GM18511 (cell line): Measurements from ENCODE around the gene TUFM.
"Not testable (repeated sequence)": the region's sequence is repeated elsewhere in the genome, so short reads cannot be mapped to it uniquely, and the experiment has no call there.

ENCODE experiments used
- ATAC-seq: cut with Tn5 transposase; IDR thresholded peaks from one replicate; pipeline ENCODE4 v1.9.1; 2021; ENCODE audit warnings: mild to moderate bottlenecking, moderate library complexity; ENCODE audit not compliant: unreplicated experiment

TUFM gene

GRCh38 chr16:28846080-28846932 lies at the start of gene TUFM:
TSS of gene TUFM (minus strand) at chr16:28846348. CDS start at chr16:28846269, 79 bp downstream.
- ATAC-seq: peak; percentile 94

GRCh38 chr16:28895609-28896008 lies 49.5 kb upstream of the TUFM start:
- ATAC-seq: no peak

DNA sequence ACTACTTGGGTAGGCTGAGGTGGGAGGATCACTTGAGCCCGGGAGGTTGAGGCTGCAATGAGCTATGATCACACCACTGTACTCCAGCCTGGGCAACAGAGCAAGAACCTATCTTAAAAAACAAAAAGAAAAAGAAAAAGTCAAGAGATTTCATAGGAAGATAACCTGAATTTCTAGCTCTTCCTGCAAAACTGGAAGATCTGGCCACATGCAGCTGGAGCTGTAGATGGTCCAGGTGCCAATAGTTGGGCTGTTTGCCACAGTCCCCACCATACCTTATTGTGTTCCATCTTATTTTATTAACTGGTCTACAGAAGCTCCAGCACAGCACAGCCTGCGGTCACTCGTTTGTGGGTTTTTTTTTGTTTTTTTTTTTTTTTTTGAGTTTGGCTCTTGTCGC lies 47.1 kb upstream of the TUFM start:
- ATAC-seq: no peak

DNA sequence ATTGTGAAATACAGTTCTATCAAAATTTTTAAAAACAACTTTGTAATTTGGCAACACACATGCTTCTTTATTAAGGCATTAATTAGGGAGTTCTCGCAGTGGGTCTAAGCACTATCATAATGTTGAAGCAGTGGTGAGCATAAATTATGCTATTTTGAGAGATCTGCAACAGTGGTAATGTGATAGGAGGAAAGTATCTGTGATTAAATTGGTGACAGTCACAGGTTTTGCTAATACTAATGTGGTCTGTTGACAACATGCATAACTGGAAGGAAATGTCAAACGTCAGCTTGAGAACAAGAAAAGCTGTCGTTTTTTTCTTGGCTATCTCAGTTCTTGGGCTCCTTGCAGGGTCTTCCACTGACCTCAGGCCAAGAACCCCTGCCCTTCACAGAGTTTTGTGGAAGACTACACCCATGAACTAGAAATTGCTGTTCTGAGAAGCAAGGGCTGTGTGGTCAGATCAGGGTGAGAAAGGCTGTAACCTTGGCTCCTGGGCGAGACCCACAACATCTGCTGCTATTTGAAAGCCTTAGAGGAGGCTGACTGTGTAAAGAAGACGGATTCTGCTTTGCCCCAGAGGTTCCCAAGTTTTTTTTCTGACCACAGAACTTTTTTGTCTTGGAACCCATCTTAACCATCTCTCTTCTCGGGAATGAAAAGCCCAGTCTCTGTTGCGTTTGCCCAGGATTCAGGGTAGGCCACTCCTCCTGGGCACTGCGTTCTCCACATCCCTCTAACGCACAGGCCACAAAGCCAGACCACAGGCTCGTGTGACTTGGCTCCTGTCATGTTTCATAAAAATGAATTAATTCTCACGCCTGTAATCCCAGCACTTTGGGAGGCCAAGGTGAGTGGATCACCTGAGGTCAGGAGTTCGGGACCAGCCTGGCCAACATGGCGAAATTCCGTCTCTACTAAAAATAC lies 46.1 kb upstream of the TUFM start:
- ATAC-seq: no peak

- not testable (repeated sequence) for ATAC-seq
Measured at GRCh38 chr16:28890355-28890754, 44.2 kb upstream of the TUFM start.

DNA sequence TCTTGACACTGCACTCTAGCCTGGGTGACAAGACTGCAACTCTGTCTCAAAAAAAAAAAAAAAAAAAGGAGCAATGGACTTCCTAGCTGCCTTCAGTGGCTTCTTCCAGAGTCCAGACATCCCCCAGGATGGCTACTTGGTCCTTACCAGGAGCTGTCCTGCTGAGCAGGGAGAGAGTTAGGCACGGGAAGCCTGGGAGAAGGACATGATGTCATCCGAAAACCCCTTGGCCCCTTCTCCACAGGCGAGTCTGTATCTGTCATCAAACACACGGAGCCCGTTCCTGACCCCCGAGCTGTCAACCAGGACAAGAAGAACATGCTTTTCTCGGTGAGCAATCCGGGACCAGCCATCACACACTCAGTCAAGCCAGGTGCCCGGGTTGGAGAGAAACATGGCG lies 40.8 kb upstream of the TUFM start:
- no peak for ATAC-seq

DNA sequence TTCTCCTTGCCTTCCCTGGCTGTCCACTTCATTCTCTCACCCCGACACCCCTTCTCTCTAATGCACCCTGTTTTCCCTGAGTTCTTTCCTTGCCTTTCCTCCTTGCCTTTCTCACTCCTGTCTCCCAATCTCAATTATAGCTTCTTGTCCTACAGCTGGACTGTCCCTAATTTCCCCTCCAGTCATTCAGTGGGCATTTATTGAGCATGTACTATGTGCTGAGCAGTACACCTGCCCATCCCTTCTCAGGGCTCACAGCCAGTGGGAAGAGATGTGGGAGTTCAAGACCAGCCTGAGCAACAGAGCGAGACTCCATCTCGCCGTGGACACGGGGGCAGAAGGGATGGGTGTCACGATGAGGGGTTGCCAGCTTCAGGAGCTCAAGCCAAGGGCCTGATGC lies 37.9 kb upstream of the TUFM start:
- no peak for ATAC-seq

- no peak for ATAC-seq
Measured at GRCh38 chr16:28883221-28883996, 37.3 kb upstream of the TUFM start.

- no peak for ATAC-seq
Measured at GRCh38 chr16:28882551-28883160, 36.5 kb upstream of the TUFM start.

DNA sequence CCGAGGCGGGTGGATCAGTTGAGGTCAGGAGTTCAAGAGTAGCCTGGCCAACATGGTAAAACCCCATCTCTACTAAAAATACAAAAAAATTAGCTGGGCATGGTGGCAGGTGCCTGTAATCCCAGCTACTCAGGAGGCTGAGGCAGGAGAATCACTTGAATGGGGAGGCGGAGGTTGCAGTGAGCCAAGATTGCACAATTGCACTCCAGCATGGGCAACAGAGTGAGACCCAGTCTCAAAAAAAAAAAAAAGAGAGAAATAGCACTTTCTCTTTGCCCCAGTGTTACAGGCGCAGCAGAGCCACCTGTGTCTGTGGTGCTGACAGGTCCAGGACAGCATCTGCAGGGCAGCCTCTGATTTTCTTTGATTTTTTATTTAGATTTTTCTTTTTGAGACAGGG lies 35.4 kb upstream of the TUFM start:
- ATAC-seq: not testable (repeated sequence)

DNA sequence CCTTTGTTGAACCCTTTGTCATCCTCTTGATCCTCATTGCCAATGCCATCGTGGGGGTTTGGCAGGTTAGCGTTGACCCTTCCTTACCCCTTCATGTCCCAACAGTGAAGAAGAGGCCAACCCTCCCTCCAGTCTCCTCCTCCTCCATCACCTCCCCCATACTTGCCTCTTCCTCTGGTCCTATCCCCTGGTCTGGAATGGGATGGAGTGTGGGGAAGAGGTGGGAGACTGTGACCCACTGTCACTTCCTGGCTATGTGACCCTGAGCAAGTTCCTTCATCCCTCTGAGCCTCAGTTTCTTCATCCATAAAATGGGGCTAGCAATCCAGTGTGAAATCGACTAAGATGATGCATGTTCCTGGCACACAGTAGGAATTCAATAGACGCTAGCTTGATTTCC lies 34.8 kb upstream of the TUFM start:
- no peak for ATAC-seq

DNA sequence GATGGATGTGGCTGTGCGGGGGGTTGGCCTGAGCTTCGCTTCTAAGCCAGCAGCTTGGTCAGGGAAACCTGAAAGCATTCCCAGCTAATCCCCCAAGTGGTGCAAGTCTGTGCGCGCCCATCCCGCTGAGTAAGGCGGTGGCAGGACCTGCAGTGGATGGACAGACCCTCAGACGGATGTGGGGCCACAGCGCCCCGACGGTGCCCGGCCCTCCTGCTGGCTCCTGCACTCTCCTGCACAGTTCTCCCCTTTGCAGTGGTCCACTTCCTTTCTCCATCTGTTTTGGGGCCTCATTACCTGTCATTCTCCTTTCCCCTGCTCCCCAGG lies 34.4 kb upstream of the TUFM start:
- ATAC-seq: no peak

- peak; percentile 82 for ATAC-seq
Measured at GRCh38 chr16:28879841-28880588, 33.9 kb upstream of the TUFM start.

DNA sequence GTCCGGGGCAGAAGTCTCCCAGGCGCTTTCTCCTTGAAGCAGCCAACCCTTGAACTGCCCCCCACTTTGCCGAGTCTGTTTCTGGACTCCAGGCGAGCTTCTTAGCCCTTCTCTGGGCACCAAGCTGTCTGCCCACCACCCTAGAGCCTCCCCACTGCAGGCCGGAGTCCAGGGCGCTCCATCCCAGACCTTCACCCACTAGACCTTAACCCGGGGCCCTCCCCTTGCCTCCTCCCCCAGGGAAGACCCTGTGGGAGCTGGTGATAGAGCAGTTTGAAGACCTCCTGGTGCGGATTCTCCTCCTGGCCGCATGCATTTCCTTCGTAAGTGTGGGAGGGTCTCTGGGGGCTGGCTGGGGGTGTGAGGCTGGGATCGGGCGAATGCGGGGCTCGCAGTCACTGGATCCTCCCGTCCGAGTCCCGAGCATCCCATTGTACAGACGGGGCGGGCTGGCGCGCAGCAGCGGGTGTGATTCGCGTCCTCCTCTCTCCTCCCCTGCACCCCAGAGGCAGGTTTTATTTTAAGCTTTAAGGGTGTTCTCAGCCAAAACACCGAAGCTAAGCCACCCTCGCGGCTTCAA lies 33.2 kb upstream of the TUFM start:
- peak; percentile 52 for ATAC-seq

DNA sequence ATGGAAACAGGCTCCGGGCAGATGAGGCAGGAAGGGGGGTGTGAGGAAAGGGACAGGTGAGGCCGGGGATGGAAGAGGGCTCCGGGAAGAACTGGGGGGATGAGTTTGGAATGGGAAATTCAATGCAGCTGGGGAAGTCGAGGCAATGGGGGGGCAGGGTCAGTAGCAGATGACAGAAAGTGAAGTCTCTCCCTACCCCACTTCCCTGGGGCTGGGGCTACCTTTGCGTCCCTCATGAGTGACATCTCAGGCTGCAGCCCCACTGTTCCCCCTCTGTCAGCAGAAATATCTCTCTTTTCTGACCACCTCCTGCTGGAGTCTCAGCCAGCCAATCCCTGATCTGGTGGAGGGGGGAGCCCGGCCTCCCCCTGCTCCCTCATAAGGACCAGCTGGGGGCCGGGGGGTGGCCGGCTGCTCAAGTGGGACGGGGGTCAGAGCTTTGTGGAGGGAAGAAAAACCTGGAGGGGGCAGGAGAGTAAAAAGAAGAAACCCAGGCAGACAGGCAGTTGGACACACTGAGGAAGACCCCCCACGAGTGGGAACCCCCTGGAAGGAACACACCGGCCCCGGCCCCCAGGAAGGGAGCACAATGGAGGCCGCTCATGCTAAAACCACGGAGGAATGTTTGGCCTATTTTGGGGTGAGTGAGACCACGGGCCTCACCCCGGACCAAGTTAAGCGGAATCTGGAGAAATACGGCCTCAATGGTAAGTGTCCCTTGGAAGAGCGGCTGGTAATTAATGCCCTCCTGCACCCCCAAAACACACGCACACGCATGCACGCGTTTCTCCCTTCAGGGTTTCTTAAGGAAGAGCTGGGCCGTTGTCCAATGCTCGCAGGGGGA lies 32.2 kb upstream of the TUFM start, which contains the start of gene ATP2A1:
TSS of gene ATP2A1 (plus strand) at position 406 of the 844 bp plus-strand sequence. CDS start at position 590, 184 bp downstream.
- no peak for ATAC-seq

GRCh38 chr16:28877655-28878000 lies 31.5 kb upstream of the TUFM start:
- no peak for ATAC-seq

- no peak for ATAC-seq
Measured at GRCh38 chr16:28876973-28877654, 31.0 kb upstream of the TUFM start.

DNA sequence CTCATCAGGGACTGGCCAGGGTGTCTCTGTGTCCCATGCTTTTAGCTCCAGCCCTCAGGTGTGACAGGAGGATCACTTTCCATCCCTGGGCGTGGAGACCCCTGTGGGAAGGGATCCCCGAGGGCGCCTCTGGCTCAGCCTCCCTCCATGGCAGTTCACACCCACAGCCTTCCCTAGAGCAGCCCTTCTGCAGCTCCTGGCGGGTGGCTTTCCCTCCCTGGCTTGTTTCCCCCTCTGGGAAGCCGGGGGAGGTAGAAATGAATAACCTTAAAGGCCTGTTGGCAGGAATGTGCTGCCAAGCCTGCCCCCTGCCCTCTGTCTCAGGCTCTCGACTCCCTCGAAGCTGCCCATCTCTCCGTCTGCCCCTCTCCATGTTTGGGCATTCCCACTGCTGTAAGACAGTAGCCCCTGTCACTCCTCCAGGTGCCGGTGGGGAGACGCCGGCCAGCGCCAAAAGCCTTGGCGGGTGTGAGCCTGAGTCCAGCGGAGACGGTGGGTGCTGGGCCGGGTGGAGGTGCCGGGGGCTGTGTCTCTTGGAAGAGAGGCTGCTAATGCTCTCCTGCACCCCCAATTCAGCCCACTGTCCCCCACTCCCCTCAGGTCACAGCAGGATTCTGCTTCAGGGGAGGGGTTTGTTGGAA lies 30.0 kb upstream of the TUFM start:
- ATAC-seq: no peak
